C4-2B (cell line): ENCODE results near the gene NFATC4.

Source experiments
- CTCF ChIP-seq: fragments of 450-650 bp; conservative IDR thresholded peaks from 2 replicates; pipeline ENCODE4 v1.5.1; 2017; ENCODE audit warnings: mild to moderate bottlenecking
- ZFX ChIP-seq: fragments of 450-650 bp; IDR thresholded peaks from 2 replicates; pipeline ENCODE4 v1.6.1; 2017

DNA sequence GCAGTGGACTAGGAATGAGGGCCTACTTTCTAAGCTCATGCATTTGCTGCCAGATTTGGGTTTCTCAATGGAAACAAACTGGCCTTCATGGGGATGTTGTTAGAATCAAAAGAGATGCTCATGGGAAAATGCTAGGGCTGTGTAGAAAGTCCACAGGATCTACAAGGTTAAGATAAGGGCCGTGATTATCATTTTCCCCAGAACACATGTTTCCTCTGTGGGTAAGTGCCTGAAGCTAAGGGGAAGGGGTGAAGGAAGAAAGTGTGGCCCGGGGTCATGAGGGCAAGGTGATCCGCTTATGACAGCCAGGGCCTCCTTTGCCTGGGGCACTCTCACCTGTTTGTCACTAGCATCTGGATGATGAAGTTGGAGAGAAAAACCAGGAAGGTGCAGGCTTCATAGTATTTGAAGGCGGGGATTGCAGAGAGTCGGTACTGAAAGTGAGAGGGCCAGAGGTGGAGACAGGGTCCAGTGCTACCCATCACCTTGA is 42.9 kb upstream of the NFATC4 start:
- no peak for TF ChIP-seq CTCF
- no peak for TF ChIP-seq ZFX
